LNCaP clone FGC (cell line): ENCODE results near the gene PTCH1.

Experiments
- DNase-seq: peaks from one replicate; pipeline ENCODE4 v3.0.0-alpha.2; 2011; ENCODE audit warnings: low read depth
- H3K4me3 ChIP-seq: 2 replicates; pipeline ENCODE4 v1.5.1; 2011; ENCODE audit warnings: mild to moderate bottlenecking, low read depth, low read length, control low read depth
- CTCF ChIP-seq: IDR thresholded peaks from 2 replicates; pipeline ENCODE4 v1.5.1; 2012; ENCODE audit warnings: mild to moderate bottlenecking; ENCODE audit not compliant: control insufficient read depth, insufficient read depth; ENCODE audit errors: extremely low read depth

PTCH1 gene

GRCh38 chr9:95422650-95423049 lies 94.1 kb downstream of the PTCH1 start:
- DNase-seq, result no peak
- no peak for TF ChIP-seq CTCF
- H3K4me3 ChIP-seq, result no peak overlapping the region

GRCh38 chr9:95420518-95420917 lies 96.3 kb downstream of the PTCH1 start:
- DNase-seq, result no peak
- no peak for TF ChIP-seq CTCF
- no peak overlapping the region for H3K4me3 ChIP-seq

DNA sequence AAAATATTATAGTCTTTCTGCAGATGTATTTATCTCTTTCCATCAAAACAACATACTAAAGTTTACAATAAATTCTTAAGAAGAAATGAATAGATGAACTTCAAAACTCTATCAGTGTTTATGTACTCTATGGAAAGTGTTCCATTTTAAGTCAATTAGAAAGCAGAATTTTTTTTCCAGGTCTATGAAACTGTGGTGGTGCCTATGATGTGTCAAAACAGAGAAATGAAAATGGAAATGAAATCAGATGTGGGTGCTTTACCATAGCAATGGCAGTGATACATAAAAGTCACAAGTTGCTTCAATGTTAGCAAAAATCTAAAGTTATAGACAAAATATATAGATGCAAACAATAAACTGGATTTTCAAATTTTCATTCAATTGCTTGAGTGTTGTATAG lies 97.3 kb downstream of the PTCH1 start:
- H3K4me3 ChIP-seq, result no peak overlapping the region
- TF ChIP-seq CTCF, result no peak
- DNase-seq, result no peak

DNA sequence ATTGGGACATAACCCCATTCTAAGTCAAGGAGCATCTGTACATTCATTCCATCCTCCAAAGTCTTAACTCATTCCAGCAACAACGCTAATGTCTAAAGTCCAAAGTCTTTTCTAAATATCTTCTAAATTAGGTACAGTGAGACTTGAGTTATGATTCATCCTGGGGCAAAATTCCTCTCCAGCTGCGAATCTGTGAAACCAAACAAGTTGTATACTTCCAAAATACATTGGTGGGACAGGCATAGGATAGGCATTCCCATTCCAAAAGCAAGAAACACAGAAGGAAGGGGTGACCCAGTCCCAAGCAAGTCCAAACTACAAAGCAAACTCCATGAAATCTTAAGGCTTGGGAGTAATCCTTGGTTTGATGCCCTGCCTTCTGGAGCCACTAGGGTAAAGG lies 101.6 kb downstream of the PTCH1 start:
- no peak overlapping the region for H3K4me3 ChIP-seq
- TF ChIP-seq CTCF, result no peak
- no peak for DNase-seq

DNA sequence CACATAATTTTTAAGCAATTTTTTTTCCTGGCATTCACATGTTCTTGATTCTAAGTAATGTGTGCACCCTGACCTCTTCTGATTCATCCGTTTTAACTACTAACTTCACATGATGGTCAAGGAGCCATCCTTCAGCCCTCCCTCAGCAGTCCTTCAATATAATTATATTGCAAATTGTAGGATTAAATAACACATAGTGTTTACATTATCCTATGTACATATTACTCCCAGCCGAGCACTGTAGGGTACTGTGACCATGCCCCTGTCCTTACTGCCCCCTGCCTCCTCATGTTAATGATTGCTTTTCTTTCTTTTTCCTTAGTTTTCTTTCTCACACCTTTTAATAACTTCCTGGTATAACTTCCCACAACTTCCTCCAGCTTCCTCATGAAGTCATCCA lies 103.0 kb downstream of the PTCH1 start:
- no peak for DNase-seq
- no peak for TF ChIP-seq CTCF

GRCh38 chr9:95411054-95411892 lies 105.5 kb downstream of the PTCH1 start:
- no peak for DNase-seq
- no peak for TF ChIP-seq CTCF
- no peak overlapping the region for H3K4me3 ChIP-seq

More for the DNA sequence above, 103.0 kb downstream of the PTCH1 start:
- no peak overlapping the region for H3K4me3 ChIP-seq
